Esophagus muscularis mucosa (tissue), 4 donors: ENCODE results near the gene RAB18.

Experiments
- CTCF ChIP-seq, 3 experiments: fragments of 200-600 bp in 2 of 3; fragments of 450-650 bp in 1 of 3; sonication (generic) in 2 of 3; IDR thresholded peaks; one replicate each; pipeline ENCODE4 v1.5.1; 2017 to 2019; ENCODE audit warnings: antibody characterized with exemption in 3 of 3, mild to moderate bottlenecking in 2 of 3, moderate library complexity in 1 of 3
- EP300 ChIP-seq: sonication (generic); formaldehyde crosslinking; IDR thresholded peaks from one replicate; pipeline ENCODE4 v1.6.1; 2017; ENCODE audit warnings: antibody characterized with exemption
- POLR2A ChIP-seq: fragments of 450-650 bp; IDR thresholded peaks from one replicate; pipeline ENCODE4 v1.6.1; 2017; ENCODE audit warnings: antibody characterized with exemption, moderate library complexity, mild to moderate bottlenecking, low read depth
- POLR2AphosphoS5 ChIP-seq, 2 donors: sonication (generic); formaldehyde crosslinking; IDR thresholded peaks; one replicate each; pipeline ENCODE4 v1.6.1; 2017; ENCODE audit warnings: antibody characterized with exemption in 2 of 2

GRCh38 chr10:27537787-27538186 is 33.7 kb downstream of the RAB18 start:
- TF ChIP-seq CTCF (IDR thresholded peaks at IDR 0.05) (no peak), POLR2A (no peak), POLR2AphosphoS5 (IDR thresholded peaks at IDR 0.05) (no peak), EP300 (no peak)
